Amniotic stem cell (primary cell): ENCODE data around the gene CPAMD8.
"Not testable (repeated sequence)": the region's sequence is repeated elsewhere in the genome, so short reads cannot be mapped to it uniquely, and the experiment has no call there.

ENCODE experiments used
- DNase-seq: peaks from one replicate; lab custom pipeline; 2025; lab: John Stamatoyannopoulos, UW

Gene CPAMD8

GRCh38 chr19:16945762-16946465 is 80.7 kb downstream of the CPAMD8 start:
- no peak for DNase-seq

- DNase-seq, result no peak
These were observed 81.3 kb downstream of the CPAMD8 start for GRCh38 chr19:16945364-16945714.

- DNase-seq, result no peak
These were observed 81.8 kb downstream of the CPAMD8 start for GRCh38 chr19:16944626-16945363.

- DNase-seq, result no peak
These were observed 82.5 kb downstream of the CPAMD8 start for GRCh38 chr19:16943942-16944625.

GRCh38 chr19:16943090-16943489 is 83.5 kb downstream of the CPAMD8 start:
- not testable (repeated sequence) for DNase-seq

GRCh38 chr19:16942583-16942982 is 84.0 kb downstream of the CPAMD8 start:
- DNase-seq, result no peak

GRCh38 chr19:16940626-16941025 is 86.0 kb downstream of the CPAMD8 start:
- DNase-seq, result no peak

GRCh38 chr19:16940063-16940462 is 86.5 kb downstream of the CPAMD8 start:
- not testable (repeated sequence) for DNase-seq

- DNase-seq, result no peak
These were observed 88.4 kb downstream of the CPAMD8 start for GRCh38 chr19:16938211-16938610.

GRCh38 chr19:16937796-16938195 is 88.8 kb downstream of the CPAMD8 start:
- DNase-seq, result not testable (repeated sequence)

GRCh38 chr19:16936901-16937300 is 89.7 kb downstream of the CPAMD8 start:
- no peak for DNase-seq

- no peak for DNase-seq
These were observed 92.1 kb downstream of the CPAMD8 start for GRCh38 chr19:16934489-16934888.

- no peak for DNase-seq
These were observed 95.3 kb downstream of the CPAMD8 start for GRCh38 chr19:16931306-16931705.

- no peak for DNase-seq
These were observed 95.9 kb downstream of the CPAMD8 start for GRCh38 chr19:16930753-16931152.

GRCh38 chr19:16928916-16929315 is 97.7 kb downstream of the CPAMD8 start:
- DNase-seq, result no peak

GRCh38 chr19:16928351-16928750 is 98.3 kb downstream of the CPAMD8 start:
- DNase-seq, result no peak

- no peak for DNase-seq
These were observed 98.7 kb downstream of the CPAMD8 start for GRCh38 chr19:16927883-16928282.

GRCh38 chr19:16922949-16923348 is 103.7 kb downstream of the CPAMD8 start:
- DNase-seq, result no peak

GRCh38 chr19:16922592-16922934 is 104.0 kb downstream of the CPAMD8 start:
- no peak for DNase-seq

GRCh38 chr19:16921766-16922591 is 104.6 kb downstream of the CPAMD8 start:
- no peak for DNase-seq

GRCh38 chr19:16920816-16921529 is 105.6 kb downstream of the CPAMD8 start:
- DNase-seq, result no peak

GRCh38 chr19:16919496-16919895 is 107.1 kb downstream of the CPAMD8 start:
- no peak for DNase-seq
